Inferior parietal cortex (tissue), 1 donor: ENCODE measurements around the gene RASSF4.
A peak's percentile ranks its signal among the peaks of the same experiment; 100 is the strongest.

ENCODE experiments used
- DNase-seq: peaks from one replicate; pipeline ENCODE4 v3.0.0-alpha.2; 2016; ENCODE audit errors: extremely low spot score

RASSF4 gene

GRCh38 chr10:44963772-44964633, 4.4 kb downstream of the RASSF4 start:
- DNase-seq = peak; percentile 89

GRCh38 chr10:44965104-44965503, 5.5 kb downstream of the RASSF4 start:
- no peak for DNase-seq

GRCh38 chr10:44965651-44966097, 6.1 kb downstream of the RASSF4 start:
- DNase-seq = no peak

GRCh38 chr10:44966129-44966815, 6.7 kb downstream of the RASSF4 start:
- no peak for DNase-seq

- no peak for DNase-seq
Measured at GRCh38 chr10:44966816-44967509, 7.4 kb downstream of the RASSF4 start.

- no peak for DNase-seq
Measured at GRCh38 chr10:44967616-44968015, 8.0 kb downstream of the RASSF4 start.

- no peak for DNase-seq
Measured at GRCh38 chr10:44968091-44968490, 8.5 kb downstream of the RASSF4 start.

- no peak for DNase-seq
Measured at GRCh38 chr10:44968500-44969400, 9.1 kb downstream of the RASSF4 start.

GRCh38 chr10:44969854-44970253, 10.3 kb downstream of the RASSF4 start:
- no peak for DNase-seq

- DNase-seq = no peak
Measured at GRCh38 chr10:44970812-44971395, 11.3 kb downstream of the RASSF4 start.

- DNase-seq = no peak
Measured at GRCh38 chr10:44971434-44971833, 11.8 kb downstream of the RASSF4 start.

GRCh38 chr10:44971935-44972757, 12.5 kb downstream of the RASSF4 start:
- DNase-seq = no peak

GRCh38 chr10:44972874-44973306, 13.3 kb downstream of the RASSF4 start:
- DNase-seq = no peak

GRCh38 chr10:44973323-44974081, 13.9 kb downstream of the RASSF4 start:
- no peak for DNase-seq

- no peak for DNase-seq
Measured at GRCh38 chr10:44974082-44974627, 14.6 kb downstream of the RASSF4 start.

GRCh38 chr10:44974628-44975430, 15.2 kb downstream of the RASSF4 start:
- DNase-seq = peak; percentile 71

GRCh38 chr10:44975431-44976331, 16.1 kb downstream of the RASSF4 start:
- DNase-seq = no peak
